IMR-90 (cell line): ENCODE measurements around the gene DYNLT4.

Source experiments
- CEBPB ChIP-seq: IDR thresholded peaks from 2 replicates; pipeline ENCODE4 v1.6.1; 2012; ENCODE audit warnings: low read depth, low read length, improper control_type of control experiment
- RFX5 ChIP-seq: IDR thresholded peaks from 2 replicates; pipeline ENCODE4 v1.8.0; 2012; ENCODE audit warnings: low read depth, mild to moderate bottlenecking, low read length, moderate library complexity
- TF ChIP-seq, protein P1 (sequence below): conservative IDR thresholded peaks from 2 replicates; pipeline ENCODE4 v1.5.1; 2012; ENCODE audit warnings: mild to moderate bottlenecking, low read depth, low read length, improper control_type of control experiment

DNA sequence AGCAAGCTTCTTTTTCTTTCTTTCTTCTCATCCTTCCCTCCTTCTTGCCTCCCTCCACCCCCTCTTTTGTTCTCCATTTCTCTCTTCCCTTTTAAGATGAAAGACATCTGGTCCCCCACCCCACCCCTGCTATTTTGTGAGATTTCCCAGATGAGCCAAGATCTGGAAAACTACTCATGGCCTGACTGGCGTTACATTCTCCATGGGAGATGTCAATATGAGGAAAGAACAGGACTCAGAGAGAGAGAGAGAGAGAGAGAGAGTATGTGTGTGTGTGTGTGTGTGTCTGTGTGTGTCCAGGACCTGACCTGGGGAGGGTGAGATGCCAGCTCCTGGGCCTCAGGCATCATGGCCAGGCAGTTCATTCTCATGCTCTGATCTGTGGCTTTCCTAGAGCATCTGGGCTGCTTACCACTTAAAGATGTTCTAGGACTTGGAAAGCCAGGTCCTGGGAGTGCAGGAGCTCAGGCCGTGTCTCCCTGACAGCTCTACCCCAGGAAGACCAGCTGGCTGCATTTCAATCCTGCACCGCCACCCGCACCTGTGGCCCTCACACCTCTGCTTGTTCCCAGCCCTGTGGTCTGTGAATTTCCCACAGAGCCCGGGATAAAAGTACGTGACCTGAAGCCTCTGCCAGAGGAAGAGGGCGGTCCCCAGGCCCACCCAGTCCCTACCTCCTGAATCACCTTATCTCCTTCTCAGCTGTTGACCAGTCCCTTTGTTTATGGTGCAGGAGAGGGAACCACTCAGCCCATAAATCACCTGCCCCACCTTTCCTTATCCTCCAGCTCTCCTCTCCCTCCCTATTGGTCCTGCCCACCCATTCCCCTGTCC, 16.0 kb downstream of the DYNLT4 start:
- no peak for TF ChIP-seq RFX5
- no peak for TF ChIP-seq CEBPB
- TF ChIP-seq, protein P1, sequence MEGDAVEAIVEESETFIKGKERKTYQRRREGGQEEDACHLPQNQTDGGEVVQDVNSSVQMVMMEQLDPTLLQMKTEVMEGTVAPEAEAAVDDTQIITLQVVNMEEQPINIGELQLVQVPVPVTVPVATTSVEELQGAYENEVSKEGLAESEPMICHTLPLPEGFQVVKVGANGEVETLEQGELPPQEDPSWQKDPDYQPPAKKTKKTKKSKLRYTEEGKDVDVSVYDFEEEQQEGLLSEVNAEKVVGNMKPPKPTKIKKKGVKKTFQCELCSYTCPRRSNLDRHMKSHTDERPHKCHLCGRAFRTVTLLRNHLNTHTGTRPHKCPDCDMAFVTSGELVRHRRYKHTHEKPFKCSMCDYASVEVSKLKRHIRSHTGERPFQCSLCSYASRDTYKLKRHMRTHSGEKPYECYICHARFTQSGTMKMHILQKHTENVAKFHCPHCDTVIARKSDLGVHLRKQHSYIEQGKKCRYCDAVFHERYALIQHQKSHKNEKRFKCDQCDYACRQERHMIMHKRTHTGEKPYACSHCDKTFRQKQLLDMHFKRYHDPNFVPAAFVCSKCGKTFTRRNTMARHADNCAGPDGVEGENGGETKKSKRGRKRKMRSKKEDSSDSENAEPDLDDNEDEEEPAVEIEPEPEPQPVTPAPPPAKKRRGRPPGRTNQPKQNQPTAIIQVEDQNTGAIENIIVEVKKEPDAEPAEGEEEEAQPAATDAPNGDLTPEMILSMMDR = no peak
